Right ventricle myocardium superior (tissue), 1 donor: ENCODE results near the gene KIF14. TPM values are rescaled to one million over a fixed set of nuclear protein-coding genes. Genes with fewer than 3 reads are reported as not detected.
A peak's percentile ranks its signal among the peaks of the same experiment; 100 is the strongest.
"Not testable (repeated sequence)": the region's sequence is repeated elsewhere in the genome, so short reads cannot be mapped to it uniquely, and the experiment has no call there.

Experiments used
- ATAC-seq: fragments of 200-7000 bp; cut with Tn5 transposase; one replicate; pipeline ENCODE4 v1.9.1; 2020; ENCODE audit warnings: mild to moderate bottlenecking; ENCODE audit not compliant: poor library complexity
- DNase-seq: peaks from one replicate; pipeline ENCODE4 v3.0.0-alpha.2; 2020
- intact Hi-C: fragments of 100-400 bp; cut with DNase I; formaldehyde crosslinking; loops from one replicate; pipeline ENCODE4 v1.11.2; 2022
- total RNA-seq: library from RNA; stranded (reverse); fragmentation: NEBNext Ultra II Directional; extraction: Animal tissue kit (Norgen Biotek cat#: 25700); gene quantifications from one replicate; pipeline ENCODE4 v1.2.1, GENCODE V29; 2021
- donor health status: DM: no; HTN: yes; CAD: no; lungs with severe emphysema.

Gene KIF14
- total RNA-seq, 1 donor from 2014 or later: 0.19 TPM

DNA sequence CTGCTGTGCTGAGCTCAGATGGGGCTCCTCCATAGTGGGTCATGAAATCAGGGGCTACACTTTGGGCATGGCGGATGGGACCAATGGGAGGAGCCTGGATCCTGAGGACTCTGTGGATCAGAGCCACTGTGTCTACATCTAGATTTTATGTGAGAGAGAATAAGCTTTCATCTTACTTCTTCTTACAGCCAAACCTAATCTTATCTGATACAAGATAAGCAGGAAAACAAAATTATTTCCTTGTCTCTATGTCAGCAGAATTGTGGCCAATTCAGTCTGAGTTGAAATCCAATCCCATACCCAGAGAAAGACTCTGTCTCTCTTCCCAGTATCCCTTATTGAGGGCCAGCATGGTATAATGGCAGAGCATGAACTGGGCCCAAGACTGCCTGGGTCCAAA lies 56.2 kb downstream of the KIF14 start:
- DNase-seq (no peak), ATAC-seq (no peak)
- intact Hi-C loops: no loop called here

DNA sequence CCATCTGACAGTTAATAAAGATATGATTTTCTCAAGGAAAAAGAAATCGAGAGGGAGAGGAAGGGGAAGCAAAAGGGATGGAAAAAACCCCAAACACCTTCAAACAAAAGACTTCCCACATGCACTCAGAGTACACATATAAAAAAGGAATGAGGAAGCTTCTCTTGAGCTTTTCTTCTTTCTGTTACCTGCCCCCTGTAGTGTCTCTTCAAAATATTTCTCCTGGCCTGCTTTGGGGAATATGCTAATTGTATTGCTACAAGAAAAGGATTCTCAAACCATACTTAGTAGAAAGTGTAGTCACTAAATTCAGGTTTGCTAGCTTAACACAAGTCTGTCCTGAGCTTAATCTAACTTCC lies 58.7 kb downstream of the KIF14 start:
- intact Hi-C loops: no loop called here
- no peak for ATAC-seq

DNA sequence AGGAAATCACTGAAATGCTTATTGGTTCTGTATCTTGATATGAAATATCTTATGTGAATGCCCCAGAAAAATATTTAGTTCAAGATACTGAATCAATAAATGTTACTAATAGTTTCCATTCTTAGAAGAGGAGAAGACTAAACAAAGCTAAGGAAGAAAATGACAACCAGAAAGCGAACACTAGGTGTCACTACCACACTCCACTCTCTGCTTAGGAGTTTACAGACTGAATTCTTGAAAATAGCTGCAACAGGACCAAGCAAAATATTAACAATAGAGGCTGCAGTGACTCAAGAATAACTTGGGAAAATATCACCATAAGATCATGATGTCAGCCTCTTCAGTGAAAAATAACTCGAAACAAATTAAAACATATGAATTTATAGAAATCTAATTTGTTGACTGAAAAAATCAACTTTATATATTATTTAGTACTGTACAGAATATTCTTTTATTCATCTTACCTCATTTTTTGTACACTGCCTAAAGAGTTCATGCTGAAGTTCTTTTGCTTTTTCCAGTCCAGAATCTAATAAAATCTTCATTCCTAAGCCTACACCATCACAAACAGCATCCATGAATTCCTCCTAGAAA lies 61.6 kb downstream of the KIF14 start:
- ATAC-seq (no peak), DNase-seq (no peak)
- intact Hi-C loops: no loop called here

More for the DNA sequence above, 58.7 kb downstream of the KIF14 start:
- DNase-seq: no peak

DNA sequence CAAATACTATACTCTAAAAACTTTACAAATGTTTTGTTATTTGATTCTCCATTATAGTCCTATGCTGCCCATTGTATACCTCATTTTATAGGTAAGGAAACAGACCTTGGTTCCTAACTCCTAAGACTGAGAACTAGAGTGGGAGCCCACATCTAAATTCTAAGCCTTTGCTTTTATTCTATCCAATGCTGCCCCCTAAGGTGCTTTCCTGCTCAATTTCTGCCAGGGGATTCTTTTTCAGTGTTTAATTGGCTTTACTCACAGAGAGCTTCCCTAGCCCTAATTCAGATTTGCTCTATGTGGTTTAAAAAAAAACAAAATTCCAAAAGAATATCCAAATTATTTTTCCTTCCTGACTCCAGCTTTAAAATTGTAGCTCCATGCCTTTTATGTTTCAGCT lies 64.5 kb downstream of the KIF14 start:
- intact Hi-C loops: no loop called here
- ATAC-seq: no peak
- no peak for DNase-seq

DNA sequence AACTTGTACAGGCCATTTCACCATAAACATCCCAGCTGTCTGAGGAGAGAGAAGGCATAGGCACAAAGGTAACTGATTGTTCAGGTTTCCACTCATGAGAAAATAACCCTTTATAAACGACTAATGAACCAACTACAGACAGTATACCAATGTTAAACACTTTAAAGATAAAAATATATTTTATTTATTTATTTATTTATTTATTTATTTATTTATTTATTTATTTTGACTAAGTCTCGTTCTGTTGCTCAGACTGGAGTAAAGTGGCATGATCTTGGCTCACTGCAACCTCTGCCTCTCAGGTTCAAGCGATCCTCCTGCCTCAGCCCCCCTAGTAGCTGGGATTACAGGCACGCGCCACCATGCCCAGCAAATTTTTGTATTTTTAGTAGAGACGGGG lies 67.8 kb downstream of the KIF14 start:
- DNase-seq, intact Hi-C loops, ATAC-seq: not testable (repeated sequence)

DNA sequence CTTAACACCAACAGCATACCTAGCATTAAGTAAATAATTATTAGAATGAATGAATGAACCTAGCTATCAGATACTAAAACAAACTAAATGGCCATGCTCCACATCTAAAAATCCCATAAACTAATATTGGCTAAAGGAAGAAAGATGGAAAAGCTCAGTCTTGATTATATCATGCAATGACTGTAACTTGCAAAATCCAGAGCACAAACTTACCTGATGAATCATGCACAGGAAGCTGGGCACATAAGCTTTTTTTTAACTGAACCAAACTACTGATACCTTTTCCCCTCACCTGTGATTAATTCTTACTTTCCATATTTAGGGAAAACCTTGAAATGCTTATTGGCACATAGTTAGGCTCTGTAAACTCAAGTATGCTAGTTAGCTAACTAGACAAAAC lies 70.2 kb downstream of the KIF14 start:
- intact Hi-C loops: no loop called here
- DNase-seq (no peak), ATAC-seq (no peak)

DNA sequence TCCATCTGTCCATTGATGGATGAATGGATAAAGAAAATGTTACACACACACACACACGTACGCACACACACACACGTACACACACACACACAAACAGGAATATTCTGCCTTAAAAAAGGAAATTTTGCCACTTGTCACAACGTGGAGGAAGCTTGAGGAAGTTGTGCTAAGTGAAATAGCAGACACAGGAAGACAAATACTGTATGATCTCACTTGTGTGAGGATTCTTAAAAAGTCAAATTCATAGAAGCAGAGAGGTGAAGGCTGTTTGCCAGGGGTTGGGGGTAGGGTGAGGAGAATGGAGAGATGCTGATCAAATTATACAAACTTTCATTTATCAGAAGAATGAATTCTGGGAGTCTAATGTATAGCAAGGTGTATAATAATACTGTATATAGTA lies 73.2 kb downstream of the KIF14 start:
- intact Hi-C loops: no loop called here
- DNase-seq (no peak), ATAC-seq (no peak)

DNA sequence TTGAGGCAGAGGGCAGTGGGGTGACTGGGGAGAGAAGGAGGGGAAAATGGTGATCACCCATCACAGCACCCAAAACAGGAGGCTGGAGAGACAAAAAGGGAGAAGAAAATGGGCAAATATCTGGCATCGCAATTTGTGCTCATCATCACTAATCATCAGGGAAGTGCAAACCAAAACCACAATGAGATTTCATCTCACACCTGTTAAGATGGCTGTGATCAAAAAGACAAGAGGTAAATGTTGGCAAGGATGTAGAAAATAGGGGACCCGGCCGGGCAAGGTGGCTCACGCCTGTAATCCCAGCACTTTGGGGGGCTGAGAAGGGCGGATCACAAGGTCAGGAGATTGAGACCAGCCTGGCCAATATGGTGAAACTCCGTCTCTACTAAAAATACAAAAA lies 74.0 kb downstream of the KIF14 start:
- no peak for ATAC-seq
- intact Hi-C loops: no loop called here

DNA sequence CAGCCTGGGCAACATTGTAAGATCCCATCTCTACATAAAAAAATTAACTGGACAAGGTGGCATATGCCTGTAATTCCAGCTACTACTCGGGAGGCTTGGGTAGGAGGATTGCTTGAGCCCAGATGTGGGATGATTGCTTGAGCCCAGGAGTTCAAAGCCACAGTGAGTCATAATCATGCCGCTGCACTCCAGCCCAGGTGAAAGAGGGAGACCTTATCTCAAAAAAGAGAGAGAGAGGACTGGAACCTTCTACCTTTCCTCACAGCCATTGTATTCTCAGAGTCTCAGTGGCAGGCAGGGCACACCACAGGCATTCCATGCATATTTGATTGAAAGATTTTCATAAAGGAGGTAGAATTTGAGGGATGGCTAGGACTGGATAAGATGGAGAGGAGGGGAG lies 78.4 kb downstream of the KIF14 start:
- intact Hi-C loops: no loop called here
- ATAC-seq: no peak

More for the DNA sequence above, 74.0 kb downstream of the KIF14 start:
- DNase-seq: no peak

DNA sequence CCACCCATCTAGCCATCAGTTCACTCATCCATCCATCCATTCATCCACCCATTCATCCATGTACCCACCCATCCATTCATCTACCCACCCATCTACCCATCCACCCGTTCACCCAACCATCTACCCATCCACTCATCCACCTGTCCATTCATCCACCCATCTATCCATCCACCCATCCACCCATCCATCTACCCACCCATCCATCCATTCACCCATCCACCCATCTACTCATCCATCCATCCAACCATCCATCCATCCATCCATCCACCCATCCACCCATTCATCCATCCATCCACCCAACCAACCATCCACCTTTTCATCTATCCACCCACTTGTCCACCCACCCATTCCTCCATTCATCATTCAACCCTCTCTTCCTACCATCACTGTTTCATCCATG lies 80.3 kb downstream of the KIF14 start:
- intact Hi-C loops: no loop called here
- ATAC-seq: no peak
- DNase-seq: no peak

More for the DNA sequence above, 78.4 kb downstream of the KIF14 start:
- DNase-seq: no peak

DNA sequence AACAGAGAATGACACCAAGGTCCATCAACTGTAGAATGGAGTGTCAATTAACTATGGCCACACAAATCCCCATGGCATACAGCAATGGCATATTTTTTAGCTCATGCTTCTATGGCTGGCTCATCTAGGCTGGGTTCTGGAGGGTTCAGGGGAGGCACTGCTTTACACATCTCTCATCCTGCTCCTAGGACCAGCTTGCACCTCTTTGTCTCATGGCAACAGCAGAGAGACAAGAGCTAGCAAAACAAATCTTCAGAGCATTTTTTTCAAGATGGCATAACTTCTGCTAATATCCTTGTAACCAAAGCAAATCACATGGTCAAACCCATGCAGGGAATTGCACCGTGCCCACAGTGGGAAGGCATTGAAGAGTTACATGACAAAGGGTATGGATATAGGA lies 82.4 kb downstream of the KIF14 start:
- intact Hi-C loops: no loop called here
- ATAC-seq (no peak), DNase-seq (no peak)

DNA sequence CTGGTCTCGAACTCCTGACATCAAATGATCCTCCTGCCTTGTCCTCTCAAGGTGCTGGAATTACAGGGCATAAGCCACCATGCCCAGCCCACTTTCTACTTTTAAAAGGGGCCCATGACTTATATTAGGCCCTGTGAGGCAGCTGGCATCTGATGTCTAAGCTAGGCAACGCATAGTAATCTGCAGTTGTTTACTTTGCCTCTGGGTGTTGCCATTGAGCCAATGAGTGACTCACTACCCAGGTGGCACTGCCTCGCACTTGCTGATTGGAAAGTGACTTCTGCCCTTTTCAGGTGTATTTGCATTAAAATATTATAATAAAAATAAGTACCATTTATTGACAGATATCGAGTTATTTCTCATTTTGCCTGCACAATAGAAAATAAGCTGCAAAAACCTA lies 84.9 kb downstream of the KIF14 start:
- DNase-seq (no peak), ATAC-seq (no peak)
- intact Hi-C loops: no loop called here

DNA sequence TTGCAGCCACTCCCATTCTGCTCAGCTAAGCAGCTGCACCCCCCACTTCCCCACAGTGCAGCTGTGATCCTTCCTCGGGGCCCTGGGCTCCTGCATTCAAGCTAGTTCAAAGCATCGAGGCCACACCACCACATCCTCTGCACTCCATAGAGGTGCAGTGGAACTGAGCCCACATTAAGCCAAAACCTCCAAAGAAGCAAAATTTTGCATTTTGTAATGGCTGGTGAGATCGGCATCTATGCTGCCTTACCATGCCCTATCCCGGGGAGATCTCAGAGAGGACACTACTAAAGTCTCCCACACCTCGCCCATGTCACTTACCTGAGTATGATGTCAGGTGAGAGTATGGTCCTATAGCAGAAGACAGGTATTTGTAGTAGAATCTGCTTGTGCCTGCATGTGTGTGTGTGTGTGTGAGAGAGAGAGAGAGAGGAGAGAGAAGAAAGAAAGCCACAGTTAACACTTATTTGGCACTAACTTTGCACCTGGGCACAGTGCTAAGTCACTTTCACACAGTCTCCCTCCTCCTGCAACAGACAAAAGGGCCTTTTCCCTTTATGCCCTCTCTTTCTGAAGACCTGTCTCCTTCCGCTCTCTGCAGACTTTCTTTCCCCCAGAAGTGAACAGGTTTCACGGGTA lies 89.8 kb downstream of the KIF14 start:
- no peak for ATAC-seq
- DNase-seq: no peak
- intact Hi-C loops: no loop called here

DNA sequence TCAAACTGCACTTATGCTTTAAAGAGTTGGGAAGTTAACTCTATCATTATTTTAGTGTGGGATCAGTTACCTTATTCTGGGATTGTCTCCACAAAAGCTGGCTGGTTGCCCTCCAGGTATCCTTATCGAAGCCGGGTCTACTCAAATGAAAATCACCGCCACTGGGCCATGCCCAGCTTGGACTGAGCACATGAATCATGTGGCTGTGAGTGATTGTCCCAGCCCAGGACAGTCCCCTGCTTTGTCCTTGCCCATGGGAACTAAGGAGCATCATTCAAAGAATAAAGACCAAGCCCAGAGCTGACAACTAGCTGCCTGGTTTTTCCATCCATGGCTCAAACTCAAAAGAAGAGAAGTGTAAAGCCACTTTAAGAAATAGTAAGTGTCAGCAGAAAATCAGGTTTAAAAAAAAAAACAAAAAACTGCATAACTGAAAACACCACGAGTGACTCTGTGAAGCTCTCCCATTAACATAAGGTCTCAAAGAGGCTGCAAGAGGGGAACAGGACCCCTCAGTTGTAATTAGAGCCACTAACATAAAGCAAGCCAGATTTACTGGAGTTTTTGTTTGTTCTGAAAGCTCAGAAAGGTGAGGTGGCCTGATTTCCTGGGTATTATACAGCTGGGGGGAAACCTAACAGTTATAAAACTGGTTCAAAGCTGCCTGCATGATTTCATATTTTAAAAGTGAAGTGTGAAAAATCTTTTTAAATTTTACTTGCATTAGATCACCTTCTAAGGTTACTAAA lies 91.5 kb downstream of the KIF14 start:
- intact Hi-C loops: no loop called here
- DNase-seq: no peak
- no peak for ATAC-seq

DNA sequence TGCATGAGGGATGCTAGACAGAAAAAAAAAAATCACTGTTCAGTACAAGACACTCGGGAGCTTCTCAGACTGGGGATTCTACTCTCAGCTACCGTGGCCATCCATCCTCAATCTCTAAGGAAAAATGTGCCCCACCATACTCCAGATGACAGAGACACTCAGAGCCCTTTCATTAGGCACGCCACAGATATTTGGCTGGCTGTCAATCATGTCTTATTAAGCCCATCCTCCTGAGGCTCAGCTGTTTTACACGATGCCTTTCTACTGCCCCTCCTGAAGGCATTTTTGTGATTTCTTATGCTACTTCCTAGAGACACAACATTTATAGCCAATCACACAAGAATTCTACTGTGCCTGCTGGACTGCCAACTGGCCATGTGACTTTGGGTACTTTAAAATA lies 92.9 kb downstream of the KIF14 start:
- intact Hi-C loops: no loop called here

DNA sequence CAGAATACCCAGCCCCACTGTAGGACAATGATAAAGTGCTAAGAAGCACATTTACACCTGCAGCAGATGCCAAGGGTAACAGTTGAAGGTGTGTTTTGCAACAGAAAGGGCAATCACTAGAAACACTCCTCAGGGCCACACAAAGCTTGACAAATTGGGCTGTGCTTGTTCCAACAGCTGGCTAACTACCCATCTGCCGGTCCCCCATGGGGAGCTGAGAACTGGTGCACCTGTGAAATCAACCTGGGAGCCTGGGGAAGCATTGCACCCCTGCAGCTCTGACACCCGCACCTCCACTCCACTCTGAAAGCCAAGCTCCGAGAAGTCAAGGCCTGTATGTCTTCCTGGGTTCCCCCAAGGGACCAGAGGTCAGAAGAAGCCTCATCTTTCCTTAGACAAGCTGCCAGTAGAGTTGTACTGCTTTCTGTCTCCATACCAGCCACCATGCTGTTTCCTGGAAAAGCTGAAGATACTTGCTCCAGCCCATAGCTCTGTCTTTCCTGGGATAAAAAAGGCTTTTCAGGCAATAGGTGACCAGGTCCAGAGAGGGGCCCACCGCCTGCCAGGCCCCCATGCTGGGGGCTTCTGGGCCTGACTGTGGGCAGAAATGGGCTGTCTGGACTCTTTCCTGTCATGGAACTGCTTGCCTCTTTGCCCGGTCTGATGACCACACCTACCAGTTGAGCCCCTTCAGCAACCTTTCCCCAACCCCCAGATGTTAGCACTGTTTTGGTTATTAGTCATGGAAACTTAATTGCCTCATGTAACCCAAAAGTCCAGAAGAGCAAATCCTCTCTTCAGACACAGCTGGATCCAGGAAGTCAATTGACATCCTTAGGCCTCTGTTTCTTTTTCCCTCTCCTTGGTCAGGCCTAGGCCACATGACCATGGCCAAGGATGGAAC lies 93.6 kb downstream of the KIF14 start:
- DNase-seq: no peak
- intact Hi-C loops: no loop called here
- ATAC-seq: no peak

More for the DNA sequence above, 92.9 kb downstream of the KIF14 start:
- DNase-seq (no peak), ATAC-seq (no peak)

DNA sequence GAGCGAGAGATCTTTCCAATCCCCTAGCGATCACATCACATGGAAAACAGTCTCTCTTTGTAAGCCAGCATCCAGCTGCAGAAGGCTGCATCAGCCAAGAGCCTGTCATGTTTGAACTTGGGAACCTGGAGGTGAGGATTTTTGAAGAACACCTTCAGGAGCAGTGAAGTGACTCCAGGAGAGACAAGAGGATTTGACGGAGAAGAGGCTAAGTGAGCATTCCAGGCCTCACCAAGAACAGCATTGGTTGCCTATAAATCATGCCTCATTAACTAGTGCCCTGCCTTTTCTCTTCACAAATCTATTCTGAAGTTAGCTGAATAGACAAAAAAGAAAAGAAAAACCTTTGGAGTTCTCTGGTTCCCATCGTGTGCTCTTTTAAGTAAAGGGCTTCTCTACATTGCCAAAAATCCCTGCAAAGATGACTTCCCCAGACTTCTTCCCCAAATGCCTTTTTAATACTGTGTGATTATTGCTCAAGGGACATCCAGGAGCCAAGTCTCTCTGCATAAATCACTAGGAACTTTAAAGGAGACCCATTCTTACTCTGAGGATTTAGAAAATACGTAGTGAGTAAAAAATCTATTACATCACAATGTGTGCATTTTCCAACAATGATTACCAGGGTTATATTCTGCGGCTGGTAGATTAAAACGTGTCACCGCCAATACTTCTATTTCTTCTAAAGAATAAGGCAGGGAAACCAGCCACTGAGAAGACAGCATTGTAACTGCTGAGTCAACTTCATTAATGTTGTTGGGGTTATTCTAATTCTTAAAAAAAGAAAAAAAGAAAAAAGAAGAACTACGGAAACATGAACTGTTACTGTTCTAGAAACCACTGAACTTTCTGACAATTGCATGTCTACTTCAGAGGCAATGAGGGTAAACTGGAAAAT lies 95.2 kb downstream of the KIF14 start:
- ATAC-seq: peak; percentile 58
- no peak for DNase-seq
- intact Hi-C loops: no loop called here

DNA sequence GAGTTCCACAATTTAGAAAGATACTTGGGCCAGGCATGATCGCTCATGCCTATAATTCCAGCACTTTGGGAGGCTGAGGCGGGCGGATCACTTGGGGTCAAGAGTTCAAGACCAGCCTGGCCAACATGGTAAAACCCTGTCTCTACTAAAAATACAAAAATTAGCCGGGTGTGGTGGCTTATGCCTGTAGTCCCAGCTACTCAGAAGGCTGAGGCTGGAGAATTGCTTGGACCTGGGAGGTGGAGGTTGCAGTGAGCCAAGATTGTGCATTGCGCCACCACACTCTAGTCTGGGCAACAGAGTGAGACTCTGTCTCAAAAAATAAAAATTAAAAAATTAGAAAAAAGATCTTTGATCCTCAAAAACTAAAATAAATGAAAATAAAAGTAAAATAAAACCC lies 96.0 kb downstream of the KIF14 start:
- intact Hi-C loops, DNase-seq: not testable (repeated sequence)
- ATAC-seq: peak; percentile 49
